Adrenal gland (tissue), 5 donors: ENCODE measurements around the gene GABRR2.

Experiments used
- CTCF ChIP-seq, 6 experiments: fragments of 450-650 bp in 4 of 6; fragments of 200-600 bp in 2 of 6; sonication (generic) in 1 of 6; IDR thresholded peaks; 1 replicate in 5 of 6; 2 replicates in 1 of 6; pipeline versions ENCODE4 v1.5.1 to v1.8.0; 2016 to 2021; ENCODE audit warnings: antibody characterized with exemption in 6 of 6, mild to moderate bottlenecking in 2 of 6, moderate library complexity in 1 of 6
- POLR2A ChIP-seq, 2 donors: fragments of 450-650 bp; IDR thresholded peaks; one replicate each; pipeline ENCODE4 v1.6.1; 2017; ENCODE audit warnings: antibody characterized with exemption in 2 of 2, mild to moderate bottlenecking in 2 of 2, moderate library complexity in 1 of 2
- donor health status: DM: no; HTN: no; CAD: no.

- TF ChIP-seq CTCF (IDR thresholded peaks at IDR 0.05), result no peak
- TF ChIP-seq POLR2A (IDR thresholded peaks at IDR 0.05), result no peak
Observed at GRCh38 chr6:89216411-89216810, 98.7 kb downstream of the GABRR2 start.
